ENCODE data around the gene C1orf174.
A peak's percentile ranks its signal among the peaks of the same experiment; 100 is the strongest.
"Not testable (repeated sequence)": the region's sequence is repeated elsewhere in the genome, so short reads cannot be mapped to it uniquely, and the experiment has no call there.

The C1orf174 gene

GRCh38 chr1:3925256-3925655 is 25.2 kb upstream of the C1orf174 start:
- no peak for DNase-seq

- DNase-seq = no peak
Observed at GRCh38 chr1:3924825-3925220, 24.8 kb upstream of the C1orf174 start.

- no peak for DNase-seq
Observed at GRCh38 chr1:3924186-3924824, 24.2 kb upstream of the C1orf174 start.

GRCh38 chr1:3923378-3924185 is 23.5 kb upstream of the C1orf174 start:
- no peak for DNase-seq

GRCh38 chr1:3922851-3923250 is 22.8 kb upstream of the C1orf174 start:
- DNase-seq = no peak

- no peak for DNase-seq
Observed at GRCh38 chr1:3922201-3922725, 22.2 kb upstream of the C1orf174 start.

- DNase-seq = no peak
Observed at GRCh38 chr1:3921765-3922164, 21.7 kb upstream of the C1orf174 start.

- DNase-seq = no peak
Observed at GRCh38 chr1:3919706-3920105, 19.6 kb upstream of the C1orf174 start.

GRCh38 chr1:3918966-3919611 is 19.0 kb upstream of the C1orf174 start:
- DNase-seq = no peak

- not testable (repeated sequence) for DNase-seq
Observed at GRCh38 chr1:3918359-3918758, 18.3 kb upstream of the C1orf174 start.

GRCh38 chr1:3917761-3918160 is 17.7 kb upstream of the C1orf174 start:
- DNase-seq = no peak

GRCh38 chr1:3915551-3916121 is 15.6 kb upstream of the C1orf174 start:
- no peak for DNase-seq

- no peak for DNase-seq
Observed at GRCh38 chr1:3914911-3915310, 14.8 kb upstream of the C1orf174 start.

- no peak for DNase-seq
Observed at GRCh38 chr1:3914331-3914851, 14.3 kb upstream of the C1orf174 start.

- no peak for DNase-seq
Observed at GRCh38 chr1:3912809-3913685, 13.0 kb upstream of the C1orf174 start.

GRCh38 chr1:3911981-3912808 is 12.1 kb upstream of the C1orf174 start:
- DNase-seq = no peak

- DNase-seq = peak; percentile 82
Observed at GRCh38 chr1:3910857-3911845, 11.1 kb upstream of the C1orf174 start.

- no peak for DNase-seq
Observed at GRCh38 chr1:3910049-3910731, 10.1 kb upstream of the C1orf174 start.

GRCh38 chr1:3909615-3910014 is 9.5 kb upstream of the C1orf174 start:
- no peak for DNase-seq

Data from stimulated activated CD4-positive, alpha-beta T cell treated with anti-CD3 and anti-CD28 coated beads, Interleukin-4, amount 100 ng/mL, for 24 hours (primary cell).